PC-3 (cell line): ENCODE data around the gene TSKS. TPM values are rescaled to one million over a fixed set of nuclear protein-coding genes. Genes with fewer than 3 reads are reported as not detected.

Experiments
- ATAC-seq: fragments of 200-7000 bp; cut with Tn5 transposase; 2 replicates; pipeline ENCODE4 v1.9.1; 2020; ENCODE audit warnings: mild to moderate bottlenecking, moderate library complexity
- BruUV-seq: library from RNA; stranded (reverse); fragments of 400-500 nt; replicated peaks from 2 replicates; lab custom pipeline; 2021; lab: Mats Ljungman, UMichigan
- CTCF ChIA-PET: fragments of 300-600 bp; sonication (Branson Sonifier 250); formaldehyde crosslinking; loops from one replicate; lab custom pipeline; 2022; ENCODE audit warnings: antibody characterized with exemption; lab: Charles Lee
- POLR2A ChIA-PET: fragments of 300-600 bp; sonication (Branson Sonifier 250); formaldehyde crosslinking; loops from one replicate; lab custom pipeline; 2022; ENCODE audit warnings: antibody characterized with exemption; ENCODE audit not compliant: unreplicated experiment; lab: Charles Lee
- DNase-seq: peaks from one replicate; pipeline ENCODE4 v3.0.0-alpha.2; 2015
- H2AFZ ChIP-seq: fragments of 300-600 bp; sonication (generic); 2 replicates; pipeline ENCODE4 v1.6.0; 2016; ENCODE audit warnings: antibody characterized with exemption, low read length
- H3F3A ChIP-seq: fragments of 300-600 bp; sonication (generic); one replicate; pipeline ENCODE4 v1.6.0; 2017; ENCODE audit warnings: antibody characterized with exemption, low read length, control low read depth, mild to moderate bottlenecking; ENCODE audit not compliant: unreplicated experiment
- H3K27ac ChIP-seq: fragments of 300-600 bp; sonication (generic); 2 replicates; pipeline ENCODE4 v1.5.1; 2016; ENCODE audit warnings: mild to moderate bottlenecking, low read length
- H3K27me3 ChIP-seq: fragments of 300-600 bp; sonication (generic); 2 replicates; pipeline ENCODE4 v1.6.1; 2016; ENCODE audit warnings: low read length, mixed read lengths
- H3K36me3 ChIP-seq: fragments of 300-600 bp; sonication (generic); 2 replicates; pipeline ENCODE4 v1.6.1; 2016; ENCODE audit warnings: low read depth, mixed run types, low read length, mixed read lengths
- H3K4me1 ChIP-seq: fragments of 300-600 bp; sonication (generic); 2 replicates; pipeline ENCODE4 v1.5.1; 2016; ENCODE audit warnings: low read length; ENCODE audit not compliant: insufficient read depth
- H3K4me2 ChIP-seq: fragments of 300-600 bp; sonication (generic); 2 replicates; pipeline ENCODE4 v1.6.0; 2016; ENCODE audit warnings: low read length
- H3K4me3 ChIP-seq: fragments of 300-600 bp; sonication (generic); 2 replicates; pipeline ENCODE4 v1.5.1; 2016; ENCODE audit warnings: mild to moderate bottlenecking, low read length, mixed read lengths
- H3K79me2 ChIP-seq: fragments of 300-600 bp; sonication (generic); 2 replicates; pipeline ENCODE4 v1.6.1; 2017; ENCODE audit warnings: low read length, mixed read lengths
- H3K9ac ChIP-seq: fragments of 300-600 bp; sonication (generic); 2 replicates; pipeline ENCODE4 v1.6.0; 2016; ENCODE audit warnings: mild to moderate bottlenecking, low read length
- H3K9me2 ChIP-seq: fragments of 300-600 bp; sonication (generic); replicated peaks from 2 replicates; pipeline ENCODE4 v1.6.1; 2016; ENCODE audit warnings: mixed run types, low read length, mixed read lengths
- H3K9me3 ChIP-seq: fragments of 300-600 bp; sonication (generic); 2 replicates; pipeline ENCODE4 v1.6.1; 2016; ENCODE audit warnings: low read length, mixed read lengths
- H4K20me1 ChIP-seq: fragments of 300-600 bp; sonication (generic); 2 replicates; pipeline ENCODE4 v1.6.1; 2016; ENCODE audit warnings: low read length, mixed read lengths
- EZH2 ChIP-seq: fragments of 300-600 bp; sonication (generic); IDR thresholded peaks from one replicate; pipeline ENCODE4 v1.6.1; 2017; ENCODE audit warnings: antibody characterized with exemption, mild to moderate bottlenecking, low read length; ENCODE audit not compliant: unreplicated experiment
- EZH2phosphoT487 ChIP-seq: fragments of 300-600 bp; sonication (generic); IDR thresholded peaks from 2 replicates; pipeline ENCODE4 v1.6.1; 2018; ENCODE audit warnings: mild to moderate bottlenecking, antibody characterized with exemption, low read length, borderline replicate concordance
- intact Hi-C: fragments of 100-400 bp; cut with micrococcal nuclease; formaldehyde crosslinking; loops from 2 replicates; pipeline ENCODE4 v1.9.0; 2023
- total RNA-seq: library from RNA; depleted of rRNA; stranded (reverse); fragments of >200 nt; gene quantifications from 2 replicates; pipeline ENCODE4 v1.2.3, GENCODE V29; 2014
- TF ChIP-seq, protein P1 (sequence below): fragments of 300-600 bp; sonication (generic); conservative IDR thresholded peaks from 2 replicates; pipeline ENCODE4 v1.5.1; 2017; ENCODE audit warnings: antibody characterized with exemption, low read depth, mild to moderate bottlenecking, low read length

Gene TSKS
- total RNA-seq, 1 experiment from 2014 or later: not detected

DNA sequence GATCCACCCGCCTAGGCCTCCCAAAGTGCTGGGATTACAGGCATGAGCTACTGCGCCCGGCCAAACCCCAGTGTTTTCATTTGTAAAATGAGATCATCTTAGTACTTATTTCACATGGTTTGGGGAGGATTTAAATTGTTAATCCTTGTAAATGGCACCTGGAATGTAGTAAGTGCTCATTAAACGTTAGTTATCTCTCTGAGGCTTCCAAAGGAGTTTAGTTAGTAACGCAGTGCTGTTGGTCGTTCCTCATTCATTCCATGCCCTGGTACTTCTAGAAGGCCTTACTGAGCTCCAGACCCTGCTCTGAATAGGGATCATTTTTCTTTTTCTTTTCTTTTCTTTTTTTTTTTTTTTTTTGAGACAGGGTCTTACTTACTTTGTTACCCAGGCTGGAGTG is 67.0 kb downstream of the TSKS start:
- Histone ChIP-seq H3K4me1 (peaks cover 7% of the 10 kb centered on the region; the same call in 1 of the 2 replicates), H3K4me3 (no peak overlapping the region), H4K20me1 (no peaks in the 10 kb centered on the region), H3K27ac (no peak overlapping the region), H3F3A (no peaks in the 10 kb centered on the region), H3K4me2 (no peak overlapping the region), H3K9me2 (no peaks in the 10 kb centered on the region), H2AFZ (no peak overlapping the region), H3K9me3 (no peaks in the 10 kb centered on the region), H3K27me3 (no peaks in the 10 kb centered on the region), H3K36me3 (no peaks in the 10 kb centered on the region), H3K9ac (no peak overlapping the region), H3K79me2 (no peaks in the 10 kb centered on the region)
- BruUV-seq: no TSS peak
- POLR2A ChIA-PET: no interaction called here
- DNase-seq (no peak), ATAC-seq (no peak)
- intact Hi-C loops: no loop called here
- TF ChIP-seq EZH2 (no peak), EZH2phosphoT487 (no peak)
- TF ChIP-seq, protein P1, sequence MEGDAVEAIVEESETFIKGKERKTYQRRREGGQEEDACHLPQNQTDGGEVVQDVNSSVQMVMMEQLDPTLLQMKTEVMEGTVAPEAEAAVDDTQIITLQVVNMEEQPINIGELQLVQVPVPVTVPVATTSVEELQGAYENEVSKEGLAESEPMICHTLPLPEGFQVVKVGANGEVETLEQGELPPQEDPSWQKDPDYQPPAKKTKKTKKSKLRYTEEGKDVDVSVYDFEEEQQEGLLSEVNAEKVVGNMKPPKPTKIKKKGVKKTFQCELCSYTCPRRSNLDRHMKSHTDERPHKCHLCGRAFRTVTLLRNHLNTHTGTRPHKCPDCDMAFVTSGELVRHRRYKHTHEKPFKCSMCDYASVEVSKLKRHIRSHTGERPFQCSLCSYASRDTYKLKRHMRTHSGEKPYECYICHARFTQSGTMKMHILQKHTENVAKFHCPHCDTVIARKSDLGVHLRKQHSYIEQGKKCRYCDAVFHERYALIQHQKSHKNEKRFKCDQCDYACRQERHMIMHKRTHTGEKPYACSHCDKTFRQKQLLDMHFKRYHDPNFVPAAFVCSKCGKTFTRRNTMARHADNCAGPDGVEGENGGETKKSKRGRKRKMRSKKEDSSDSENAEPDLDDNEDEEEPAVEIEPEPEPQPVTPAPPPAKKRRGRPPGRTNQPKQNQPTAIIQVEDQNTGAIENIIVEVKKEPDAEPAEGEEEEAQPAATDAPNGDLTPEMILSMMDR: no peak
- CTCF ChIA-PET: interaction anchor here (0.6 to 0.7 kb wide), 2 partner anchors 12 to 55 kb away, joined by 4 to 5 read pairs; no protein-coding TSS in a partner anchor

DNA sequence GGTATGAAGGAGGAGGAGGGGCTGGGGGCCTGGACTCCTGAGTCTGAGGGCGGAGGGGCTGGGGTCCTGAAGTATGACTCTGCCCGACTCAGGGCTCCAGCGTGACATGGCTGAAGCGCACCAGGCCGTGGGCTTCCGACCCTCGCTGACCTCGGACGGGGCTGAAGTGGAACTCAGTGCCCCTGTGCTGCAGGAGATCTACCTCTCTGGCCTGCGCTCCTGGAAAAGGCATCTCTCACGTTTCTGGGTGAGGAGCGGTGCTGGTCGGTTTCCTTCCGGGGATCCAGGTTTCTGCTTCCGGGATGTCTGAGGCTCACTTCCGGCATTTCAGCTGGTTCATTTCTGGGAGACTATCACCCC is 71.0 kb downstream of the TSKS start:
- Histone ChIP-seq H3K79me2 (no peaks in the 10 kb centered on the region), H3K4me3 (no peak overlapping the region), H3K4me2 (no peak overlapping the region), H2AFZ (no peak overlapping the region), H3K4me1 (peaks cover 19% of the 10 kb centered on the region), H3F3A (no peaks in the 10 kb centered on the region), H3K9me3 (no peaks in the 10 kb centered on the region), H3K9me2 (no peaks in the 10 kb centered on the region), H3K27ac (no peak overlapping the region), H4K20me1 (peaks cover under 1% of the 10 kb centered on the region; the same call in 1 of the 2 replicates), H3K9ac (no peak overlapping the region), H3K27me3 (no peaks in the 10 kb centered on the region), H3K36me3 (no peaks in the 10 kb centered on the region; the same call in 1 of the 2 replicates)
- no TSS peak for BruUV-seq
- ChIA-PET CTCF (no interaction called here), POLR2A (no interaction called here)
- intact Hi-C loops: loop anchor here (5.0 kb wide), 1 partner anchor 115 kb away; no protein-coding TSS in a partner anchor
- TF ChIP-seq, protein P1: no peak
- TF ChIP-seq EZH2phosphoT487 (no peak), EZH2 (no peak)
- DNase-seq: no peak
- no peak for ATAC-seq
